GM19372 (cell line): ENCODE results near the gene SPATA31D4.

Experiments
- ATAC-seq: cut with Tn5 transposase; IDR thresholded peaks from one replicate; pipeline ENCODE4 v1.9.1; 2021; ENCODE audit warnings: mild to moderate bottlenecking, low read depth, moderate library complexity; ENCODE audit not compliant: unreplicated experiment

The SPATA31D4 gene

GRCh38 chr9:81955625-81956024 is 27.4 kb downstream of the SPATA31D4 start:
- ATAC-seq: no peak

- ATAC-seq: no peak
These were observed 36.3 kb downstream of the SPATA31D4 start for GRCh38 chr9:81964218-81965171.

- ATAC-seq: no peak
These were observed 39.8 kb downstream of the SPATA31D4 start for GRCh38 chr9:81968026-81968425.

GRCh38 chr9:81969971-81970370 is 41.7 kb downstream of the SPATA31D4 start:
- no peak for ATAC-seq

GRCh38 chr9:81971727-81972126 is 43.5 kb downstream of the SPATA31D4 start:
- ATAC-seq: no peak

GRCh38 chr9:81974764-81975163 is 46.5 kb downstream of the SPATA31D4 start:
- ATAC-seq: no peak

GRCh38 chr9:81976351-81976750 is 48.1 kb downstream of the SPATA31D4 start:
- ATAC-seq: no peak

GRCh38 chr9:81979196-81979595 is 51.0 kb downstream of the SPATA31D4 start:
- no peak for ATAC-seq

GRCh38 chr9:81980568-81980967 is 52.3 kb downstream of the SPATA31D4 start:
- ATAC-seq: no peak

- ATAC-seq: no peak
These were observed 53.7 kb downstream of the SPATA31D4 start for GRCh38 chr9:81981883-81982282.
